ENCODE results near the gene PSMD5.

PSMD5 gene

GRCh38 chr9:120865809-120866208 is 23.1 kb upstream of the PSMD5 start:
- ATAC-seq (ENCODE audit: insufficient read depth, low read depth) = no peak
- Histone ChIP-seq H3K4me1 (ENCODE audit: insufficient read depth, low read length) (no peaks in the 10 kb centered on the region), H3K79me2 (ENCODE audit: insufficient read depth, low read length) (no peaks in the 10 kb centered on the region), H2AFZ (ENCODE audit: low read depth, low read length) (no peak overlapping the region), H3K27ac (ENCODE audit: low read length) (no peak overlapping the region), H3K9ac (ENCODE audit: low read depth, low read length) (no peak overlapping the region), H3K4me2 (ENCODE audit: insufficient read depth, low read length) (no peak overlapping the region), H3K27me3 (ENCODE audit: insufficient read depth, low read length, poor library complexity) (no peaks in the 10 kb centered on the region), H3K4me3 (ENCODE audit: low read depth in 1 of 2, low read length in 2 of 2) (no peak overlapping the region), H3K36me3 (ENCODE audit: insufficient read depth, low read length) (peaks cover 92% of the 10 kb centered on the region), H4K20me1 (ENCODE audit: insufficient read depth, low read length) (peaks cover 3% of the 10 kb centered on the region; the same call in 1 of the 2 replicates), H3K9me3 (ENCODE audit: insufficient read depth, low read length, severe bottlenecking) (no peaks in the 10 kb centered on the region)
- TF ChIP-seq CTCF (IDR thresholded peaks at IDR 0.05; ENCODE audit: borderline replicate concordance, extremely low read depth, low read length, poor library complexity, severe bottlenecking) = no peak
- no peak for TF ChIP-seq EZH2 (IDR thresholded peaks at IDR 0.05; ENCODE audit: borderline replicate concordance, low read depth, low read length, severe bottlenecking)
- no peak for DNase-seq

GRCh38 chr9:120865176-120865575 is 22.5 kb upstream of the PSMD5 start:
- Histone ChIP-seq H3K79me2 (ENCODE audit: insufficient read depth, low read length) (no peaks in the 10 kb centered on the region), H2AFZ (ENCODE audit: low read depth, low read length) (no peak overlapping the region), H3K4me3 (ENCODE audit: low read depth in 1 of 2, low read length in 2 of 2) (no peak overlapping the region), H3K9me3 (ENCODE audit: insufficient read depth, low read length, severe bottlenecking) (no peaks in the 10 kb centered on the region), H3K36me3 (ENCODE audit: insufficient read depth, low read length) (peaks cover 92% of the 10 kb centered on the region), H3K27me3 (ENCODE audit: insufficient read depth, low read length, poor library complexity) (no peaks in the 10 kb centered on the region), H3K4me1 (ENCODE audit: insufficient read depth, low read length) (no peaks in the 10 kb centered on the region), H3K9ac (ENCODE audit: low read depth, low read length) (no peak overlapping the region), H4K20me1 (ENCODE audit: insufficient read depth, low read length) (peaks cover 3% of the 10 kb centered on the region; the same call in 1 of the 2 replicates), H3K27ac (ENCODE audit: low read length) (no peak overlapping the region), H3K4me2 (ENCODE audit: insufficient read depth, low read length) (no peak overlapping the region)
- no peak for TF ChIP-seq EZH2 (IDR thresholded peaks at IDR 0.05; ENCODE audit: borderline replicate concordance, low read depth, low read length, severe bottlenecking)
- TF ChIP-seq CTCF (IDR thresholded peaks at IDR 0.05; ENCODE audit: borderline replicate concordance, extremely low read depth, low read length, poor library complexity, severe bottlenecking) = no peak
- no peak for ATAC-seq (ENCODE audit: insufficient read depth, low read depth)
- DNase-seq = no peak

- Histone ChIP-seq H3K79me2 (ENCODE audit: insufficient read depth, low read length) (no peaks in the 10 kb centered on the region), H3K4me2 (ENCODE audit: insufficient read depth, low read length) (no peak overlapping the region), H3K9me3 (ENCODE audit: insufficient read depth, low read length, severe bottlenecking) (no peaks in the 10 kb centered on the region), H2AFZ (ENCODE audit: low read depth, low read length) (no peak overlapping the region), H3K4me1 (ENCODE audit: insufficient read depth, low read length) (no peaks in the 10 kb centered on the region), H3K36me3 (ENCODE audit: insufficient read depth, low read length) (peaks cover 92% of the 10 kb centered on the region), H3K9ac (ENCODE audit: low read depth, low read length) (no peak overlapping the region), H3K4me3 (ENCODE audit: low read depth in 1 of 2, low read length in 2 of 2) (no peak overlapping the region), H3K27me3 (ENCODE audit: insufficient read depth, low read length, poor library complexity) (no peaks in the 10 kb centered on the region), H3K27ac (ENCODE audit: low read length) (no peak overlapping the region), H4K20me1 (ENCODE audit: insufficient read depth, low read length) (peaks cover 3% of the 10 kb centered on the region; the same call in 1 of the 2 replicates)
- DNase-seq (no peak), ATAC-seq (ENCODE audit: insufficient read depth, low read depth) (no peak)
- TF ChIP-seq EZH2 (IDR thresholded peaks at IDR 0.05; ENCODE audit: borderline replicate concordance, low read depth, low read length, severe bottlenecking) (no peak), CTCF (IDR thresholded peaks at IDR 0.05; ENCODE audit: borderline replicate concordance, extremely low read depth, low read length, poor library complexity, severe bottlenecking) (no peak)
Measured at GRCh38 chr9:120864719-120865118, 22.0 kb upstream of the PSMD5 start.

- ATAC-seq (ENCODE audit: insufficient read depth, low read depth) (no peak; the same call in 2 of the 3 replicates), DNase-seq (no peak)
- H3K9ac ChIP-seq (ENCODE audit: low read depth, low read length) = no peak overlapping the region
- H3K9me3 ChIP-seq (ENCODE audit: insufficient read depth, low read length, severe bottlenecking) = no peaks in the 10 kb centered on the region
- H3K27ac ChIP-seq (ENCODE audit: low read length) = no peak overlapping the region
- peaks cover 92% of the 10 kb centered on the region for H3K36me3 ChIP-seq (ENCODE audit: insufficient read depth, low read length)
- TF ChIP-seq EZH2 (IDR thresholded peaks at IDR 0.05; ENCODE audit: borderline replicate concordance, low read depth, low read length, severe bottlenecking) (no peak), CTCF (IDR thresholded peaks at IDR 0.05; ENCODE audit: borderline replicate concordance, extremely low read depth, low read length, poor library complexity, severe bottlenecking) (no peak)
- no peak overlapping the region for H2AFZ ChIP-seq (ENCODE audit: low read depth, low read length)
- H3K27me3 ChIP-seq (ENCODE audit: insufficient read depth, low read length, poor library complexity) = no peaks in the 10 kb centered on the region
- no peak overlapping the region for H3K4me2 ChIP-seq (ENCODE audit: insufficient read depth, low read length)
- no peaks in the 10 kb centered on the region for H3K79me2 ChIP-seq (ENCODE audit: insufficient read depth, low read length)
- H3K4me3 ChIP-seq (ENCODE audit: low read depth in 1 of 2, low read length in 2 of 2) = no peak overlapping the region
- H4K20me1 ChIP-seq (ENCODE audit: insufficient read depth, low read length) = peaks cover 3% of the 10 kb centered on the region; the same call in 1 of the 2 replicates
- no peaks in the 10 kb centered on the region for H3K4me1 ChIP-seq (ENCODE audit: insufficient read depth, low read length)
Measured at GRCh38 chr9:120863833-120864232, 21.1 kb upstream of the PSMD5 start.
